ENCODE measurements around the gene SERPINI1.

DNA sequence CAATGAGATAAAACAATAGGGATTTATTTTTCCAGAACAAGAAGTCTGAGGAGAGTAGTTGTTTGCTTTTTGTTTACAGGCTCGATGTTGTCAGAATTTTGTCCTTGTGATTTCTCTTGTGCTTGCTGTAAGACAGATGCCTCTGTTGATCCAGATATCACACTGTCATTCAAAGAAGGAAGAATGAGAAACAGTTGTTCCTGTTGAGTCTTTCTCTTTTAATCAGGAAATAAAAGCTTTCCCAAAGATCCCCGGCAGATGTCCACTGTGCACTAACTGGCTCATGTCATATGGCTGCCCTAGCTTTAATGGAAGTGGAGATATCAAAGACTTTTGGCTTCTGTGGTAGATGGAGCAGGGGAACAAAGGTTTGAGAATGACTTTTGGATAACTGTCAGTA lies 6.8 kb downstream of the SERPINI1 start:
- no peak for TF ChIP-seq ISL1 (CRISPR knock-in tag; IDR thresholded peaks at IDR 0.05)
- TF ChIP-seq ARNTL (CRISPR knock-in tag; IDR thresholded peaks at IDR 0.05; ENCODE audit: borderline replicate concordance, low read depth): no peak
- TF ChIP-seq, protein P1, sequence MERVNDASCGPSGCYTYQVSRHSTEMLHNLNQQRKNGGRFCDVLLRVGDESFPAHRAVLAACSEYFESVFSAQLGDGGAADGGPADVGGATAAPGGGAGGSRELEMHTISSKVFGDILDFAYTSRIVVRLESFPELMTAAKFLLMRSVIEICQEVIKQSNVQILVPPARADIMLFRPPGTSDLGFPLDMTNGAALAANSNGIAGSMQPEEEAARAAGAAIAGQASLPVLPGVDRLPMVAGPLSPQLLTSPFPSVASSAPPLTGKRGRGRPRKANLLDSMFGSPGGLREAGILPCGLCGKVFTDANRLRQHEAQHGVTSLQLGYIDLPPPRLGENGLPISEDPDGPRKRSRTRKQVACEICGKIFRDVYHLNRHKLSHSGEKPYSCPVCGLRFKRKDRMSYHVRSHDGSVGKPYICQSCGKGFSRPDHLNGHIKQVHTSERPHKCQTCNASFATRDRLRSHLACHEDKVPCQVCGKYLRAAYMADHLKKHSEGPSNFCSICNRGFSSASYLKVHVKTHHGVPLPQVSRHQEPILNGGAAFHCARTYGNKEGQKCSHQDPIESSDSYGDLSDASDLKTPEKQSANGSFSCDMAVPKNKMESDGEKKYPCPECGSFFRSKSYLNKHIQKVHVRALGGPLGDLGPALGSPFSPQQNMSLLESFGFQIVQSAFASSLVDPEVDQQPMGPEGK (CRISPR knock-in tag; IDR thresholded peaks at IDR 0.05; ENCODE audit: borderline replicate concordance): no peak
- TF ChIP-seq, protein P2, sequence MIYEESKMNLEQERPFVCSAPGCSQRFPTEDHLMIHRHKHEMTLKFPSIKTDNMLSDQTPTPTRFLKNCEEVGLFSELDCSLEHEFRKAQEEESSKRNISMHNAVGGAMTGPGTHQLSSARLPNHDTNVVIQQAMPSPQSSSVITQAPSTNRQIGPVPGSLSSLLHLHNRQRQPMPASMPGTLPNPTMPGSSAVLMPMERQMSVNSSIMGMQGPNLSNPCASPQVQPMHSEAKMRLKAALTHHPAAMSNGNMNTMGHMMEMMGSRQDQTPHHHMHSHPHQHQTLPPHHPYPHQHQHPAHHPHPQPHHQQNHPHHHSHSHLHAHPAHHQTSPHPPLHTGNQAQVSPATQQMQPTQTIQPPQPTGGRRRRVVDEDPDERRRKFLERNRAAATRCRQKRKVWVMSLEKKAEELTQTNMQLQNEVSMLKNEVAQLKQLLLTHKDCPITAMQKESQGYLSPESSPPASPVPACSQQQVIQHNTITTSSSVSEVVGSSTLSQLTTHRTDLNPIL (CRISPR knock-in tag; IDR thresholded peaks at IDR 0.05; ENCODE audit: low read depth): no peak
- TF ChIP-seq, protein P3, sequence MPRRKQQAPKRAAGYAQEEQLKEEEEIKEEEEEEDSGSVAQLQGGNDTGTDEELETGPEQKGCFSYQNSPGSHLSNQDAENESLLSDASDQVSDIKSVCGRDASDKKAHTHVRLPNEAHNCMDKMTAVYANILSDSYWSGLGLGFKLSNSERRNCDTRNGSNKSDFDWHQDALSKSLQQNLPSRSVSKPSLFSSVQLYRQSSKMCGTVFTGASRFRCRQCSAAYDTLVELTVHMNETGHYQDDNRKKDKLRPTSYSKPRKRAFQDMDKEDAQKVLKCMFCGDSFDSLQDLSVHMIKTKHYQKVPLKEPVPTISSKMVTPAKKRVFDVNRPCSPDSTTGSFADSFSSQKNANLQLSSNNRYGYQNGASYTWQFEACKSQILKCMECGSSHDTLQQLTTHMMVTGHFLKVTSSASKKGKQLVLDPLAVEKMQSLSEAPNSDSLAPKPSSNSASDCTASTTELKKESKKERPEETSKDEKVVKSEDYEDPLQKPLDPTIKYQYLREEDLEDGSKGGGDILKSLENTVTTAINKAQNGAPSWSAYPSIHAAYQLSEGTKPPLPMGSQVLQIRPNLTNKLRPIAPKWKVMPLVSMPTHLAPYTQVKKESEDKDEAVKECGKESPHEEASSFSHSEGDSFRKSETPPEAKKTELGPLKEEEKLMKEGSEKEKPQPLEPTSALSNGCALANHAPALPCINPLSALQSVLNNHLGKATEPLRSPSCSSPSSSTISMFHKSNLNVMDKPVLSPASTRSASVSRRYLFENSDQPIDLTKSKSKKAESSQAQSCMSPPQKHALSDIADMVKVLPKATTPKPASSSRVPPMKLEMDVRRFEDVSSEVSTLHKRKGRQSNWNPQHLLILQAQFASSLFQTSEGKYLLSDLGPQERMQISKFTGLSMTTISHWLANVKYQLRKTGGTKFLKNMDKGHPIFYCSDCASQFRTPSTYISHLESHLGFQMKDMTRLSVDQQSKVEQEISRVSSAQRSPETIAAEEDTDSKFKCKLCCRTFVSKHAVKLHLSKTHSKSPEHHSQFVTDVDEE (CRISPR knock-in tag; IDR thresholded peaks at IDR 0.05): no peak
- no peak for TF ChIP-seq ZNF70 (CRISPR knock-in tag; IDR thresholded peaks at IDR 0.05)
- TF ChIP-seq ZFP3 (CRISPR knock-in tag; IDR thresholded peaks at IDR 0.05): no peak
- no peak for TF ChIP-seq TOX (CRISPR knock-in tag; IDR thresholded peaks at IDR 0.05; ENCODE audit: borderline replicate concordance)
- no peak for TF ChIP-seq PPARA (CRISPR knock-in tag; IDR thresholded peaks at IDR 0.05; ENCODE audit: borderline replicate concordance)

All from SK-N-SH treated with all-trans-retinoic acid at 6 μM for 48 hours (cell line).